A172 (cell line): Measurements from ENCODE around the gene TMPRSS13. TPM values are rescaled to one million over a fixed set of nuclear protein-coding genes. Genes with fewer than 3 reads are reported as not detected.
A peak's percentile ranks its signal among the peaks of the same experiment; 100 is the strongest.

Experiments
- DNase-seq: peaks from one replicate; pipeline ENCODE4 v3.0.0-alpha.2; 2015; ENCODE audit warnings: low spot score
- total RNA-seq: library from RNA; depleted of rRNA; stranded (reverse); fragments of >200 nt; shearing (Covaris generic); gene quantifications from 2 replicates; pipeline ENCODE4 v1.2.3, GENCODE V29; 2014

The TMPRSS13 gene
- total RNA-seq, 1 experiment from 2014 or later: not detected

DNA sequence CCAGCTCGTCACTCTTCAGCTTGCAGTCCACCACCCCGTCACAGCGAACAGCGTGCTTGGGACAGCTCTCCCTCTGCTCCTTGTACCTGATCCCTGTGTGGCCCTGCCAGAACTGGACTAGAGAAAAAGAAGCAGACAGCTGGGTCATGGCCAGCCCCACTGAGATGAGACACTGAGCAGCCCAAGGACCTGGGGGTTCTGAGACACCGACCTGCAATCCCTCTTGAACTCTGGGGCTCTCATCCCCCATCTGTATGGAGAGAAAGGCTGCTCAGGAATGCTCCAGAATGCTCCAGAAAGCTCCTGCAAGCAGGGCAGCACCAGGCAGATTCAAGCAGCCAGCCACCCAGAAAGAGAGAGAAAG is 14.8 kb downstream of the TMPRSS13 start:
- no peak for DNase-seq

- no peak for DNase-seq
These were observed 15.3 kb downstream of the TMPRSS13 start for GRCh38 chr11:117913736-117914397.

DNA sequence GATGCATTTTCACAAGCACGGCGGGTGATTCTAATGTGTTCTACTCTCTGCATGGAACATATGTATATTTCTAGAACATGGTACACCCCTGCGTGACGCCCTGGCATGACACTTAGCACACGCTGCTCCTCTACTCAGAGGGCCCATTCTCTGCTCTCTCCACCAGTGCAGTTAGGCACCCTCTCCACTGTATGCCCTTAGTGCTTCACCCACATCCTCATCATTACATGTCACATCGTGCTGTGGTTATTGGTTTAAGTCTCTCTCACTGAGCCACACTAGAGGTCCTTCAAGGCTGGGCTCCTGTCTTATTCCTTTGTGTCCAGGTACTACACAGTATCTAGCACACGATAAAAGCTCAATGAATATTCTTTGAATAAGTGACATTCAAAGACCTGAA is 16.7 kb downstream of the TMPRSS13 start:
- DNase-seq: no peak

GRCh38 chr11:117911694-117912093 is 17.5 kb downstream of the TMPRSS13 start:
- DNase-seq: no peak

DNA sequence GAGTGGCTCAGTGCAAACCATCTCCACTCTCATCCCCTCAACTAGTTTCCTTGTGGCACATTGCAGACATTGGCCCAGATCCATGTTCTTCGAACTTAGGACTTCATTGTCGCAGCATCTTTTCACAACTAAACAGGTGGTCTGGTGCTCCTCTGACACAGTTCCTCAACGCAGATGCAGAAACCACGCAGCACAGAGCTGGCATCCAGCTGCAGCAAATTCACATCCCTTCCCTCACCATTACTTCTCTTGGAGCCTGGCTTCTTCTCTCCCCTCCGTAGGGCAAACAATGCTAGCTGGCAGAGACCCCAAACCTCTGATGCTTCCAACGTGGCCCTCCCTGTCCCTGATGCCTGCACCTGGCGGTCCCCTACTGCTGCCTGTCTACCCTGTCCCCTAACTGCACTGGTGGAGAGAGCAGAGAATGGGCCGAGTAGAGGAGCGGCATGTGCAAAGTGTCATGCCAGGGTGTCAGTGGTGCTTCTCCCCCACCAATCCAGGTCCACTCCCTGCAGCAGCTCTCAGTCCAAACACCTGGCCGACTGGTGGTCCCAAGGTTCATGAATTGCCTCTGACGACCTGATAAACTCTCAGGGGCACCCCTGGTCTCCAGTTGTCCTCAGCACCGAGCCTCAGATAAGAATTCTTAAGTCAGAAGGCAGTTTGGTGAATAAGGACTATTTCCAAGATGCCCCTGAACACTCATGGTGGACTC is 18.1 kb downstream of the TMPRSS13 start:
- no peak for DNase-seq

- no peak for DNase-seq
These were observed 18.7 kb downstream of the TMPRSS13 start for GRCh38 chr11:117910525-117910924.

DNA sequence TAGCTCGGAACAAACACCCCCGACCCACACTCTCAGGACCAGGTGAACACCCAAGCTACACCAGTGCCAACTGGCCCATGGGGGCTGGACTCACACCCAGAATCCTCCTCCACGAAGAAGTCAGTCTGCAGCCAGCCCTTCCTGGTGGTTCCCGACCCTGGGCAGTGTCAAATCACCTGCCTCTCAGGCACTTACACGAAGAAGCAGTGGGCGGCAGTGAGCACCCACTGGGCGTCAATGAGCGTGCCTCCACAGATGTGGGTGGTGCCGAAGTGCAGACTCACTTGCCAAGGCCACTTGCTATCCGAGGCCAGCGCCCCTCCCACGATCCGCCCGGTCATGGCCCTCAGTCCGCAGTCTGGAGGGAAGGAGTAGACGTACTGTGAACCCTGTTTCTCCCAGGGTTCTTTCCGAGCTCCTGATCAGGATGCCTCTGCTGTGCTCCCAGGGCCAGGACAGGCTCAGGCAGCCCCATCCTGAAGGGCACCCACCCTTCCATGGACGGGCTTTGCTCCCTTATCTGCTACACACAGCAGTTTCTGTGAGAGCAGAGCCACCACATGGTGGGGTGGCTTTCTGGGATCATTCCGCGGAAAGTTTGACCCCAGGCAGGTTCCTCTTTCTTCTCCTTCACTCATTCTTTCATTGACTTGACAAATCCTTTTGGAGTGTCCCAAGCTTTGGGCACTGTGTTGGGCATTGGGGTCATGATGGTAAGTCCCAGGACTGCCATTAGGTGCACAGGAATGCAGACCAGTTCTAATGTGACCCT is 19.4 kb downstream of the TMPRSS13 start:
- DNase-seq: no peak

- DNase-seq: no peak
These were observed 20.1 kb downstream of the TMPRSS13 start for GRCh38 chr11:117908959-117909610.

GRCh38 chr11:117908109-117908895 is 20.9 kb downstream of the TMPRSS13 start:
- DNase-seq: no peak

DNA sequence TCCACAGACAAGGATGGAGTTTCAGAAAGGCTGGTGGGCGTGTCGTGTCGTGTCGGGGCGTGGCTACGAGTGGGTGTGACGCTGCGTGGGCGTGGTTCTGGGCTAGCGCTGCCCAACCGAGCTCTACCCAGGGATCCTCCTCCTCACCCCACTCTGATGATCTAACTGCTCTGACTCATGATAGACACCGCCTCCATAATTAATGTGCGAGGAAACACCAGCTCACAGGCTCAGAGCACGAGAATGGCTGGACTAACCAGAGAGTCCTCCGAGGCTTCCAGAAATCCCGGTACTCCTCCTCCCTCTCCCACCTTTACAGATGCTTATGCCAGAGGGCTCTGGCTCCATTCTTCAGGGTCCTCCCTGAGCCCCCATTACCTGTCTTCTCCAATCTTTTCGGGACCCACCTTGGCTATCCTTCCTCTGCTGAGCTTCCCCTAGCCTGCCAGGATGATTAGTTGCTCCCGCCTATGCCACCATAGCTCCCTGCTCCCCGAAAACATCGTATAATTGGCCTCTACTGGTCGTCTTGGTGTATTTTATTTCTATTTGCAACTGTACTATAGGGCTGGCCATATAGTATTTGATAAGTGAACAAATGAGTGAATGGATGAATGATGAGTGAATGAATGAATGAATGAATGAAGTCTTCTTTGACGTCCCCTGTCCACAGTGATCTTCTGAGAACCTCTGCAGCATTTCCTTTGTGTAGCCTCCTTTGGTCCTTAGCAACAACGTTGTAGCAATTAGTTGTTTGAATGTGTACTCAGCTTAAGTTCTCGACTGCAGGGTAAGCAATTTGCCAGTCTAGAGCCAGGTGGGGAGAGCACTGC is 21.7 kb downstream of the TMPRSS13 start:
- peak; percentile 93 for DNase-seq

DNA sequence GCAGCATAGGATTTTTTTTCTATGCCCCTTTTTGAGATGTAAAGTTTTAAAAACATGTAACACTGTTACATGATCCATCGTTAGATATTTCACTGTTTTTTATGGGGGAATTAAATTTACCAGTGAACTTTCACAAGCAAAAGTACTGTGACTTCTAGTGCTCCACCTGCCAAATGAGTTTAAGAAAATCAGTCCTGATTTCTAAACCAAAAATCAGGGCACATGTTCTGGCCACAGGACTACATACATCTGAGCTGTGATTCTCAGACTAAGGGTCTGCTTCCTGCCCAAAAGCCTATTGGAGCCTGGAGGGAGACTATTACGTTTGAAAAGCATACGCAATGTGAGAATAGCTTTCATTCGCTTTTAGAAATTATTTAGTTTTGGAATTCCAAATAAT is 22.5 kb downstream of the TMPRSS13 start:
- DNase-seq: no peak

DNA sequence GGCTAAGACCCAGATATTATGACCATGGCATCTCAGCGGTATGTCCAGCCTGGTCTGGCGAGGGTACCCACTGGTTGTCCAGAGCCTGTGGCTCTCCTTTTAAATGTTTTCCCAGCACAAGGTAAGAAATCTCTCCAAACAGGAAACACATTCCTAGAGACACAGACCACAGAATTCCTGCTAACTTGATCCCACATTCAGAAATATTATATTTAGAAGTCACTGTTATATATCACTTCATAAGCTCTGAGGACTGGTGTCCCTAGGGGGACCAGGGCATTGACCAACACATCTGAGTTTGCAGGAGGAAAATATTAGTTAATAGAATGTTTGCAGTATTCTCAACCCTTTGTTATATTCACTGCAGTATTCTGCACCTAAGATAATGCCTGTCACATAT is 23.1 kb downstream of the TMPRSS13 start:
- DNase-seq: peak; percentile 8

- no peak for DNase-seq
These were observed 23.7 kb downstream of the TMPRSS13 start for GRCh38 chr11:117905524-117905923.

DNA sequence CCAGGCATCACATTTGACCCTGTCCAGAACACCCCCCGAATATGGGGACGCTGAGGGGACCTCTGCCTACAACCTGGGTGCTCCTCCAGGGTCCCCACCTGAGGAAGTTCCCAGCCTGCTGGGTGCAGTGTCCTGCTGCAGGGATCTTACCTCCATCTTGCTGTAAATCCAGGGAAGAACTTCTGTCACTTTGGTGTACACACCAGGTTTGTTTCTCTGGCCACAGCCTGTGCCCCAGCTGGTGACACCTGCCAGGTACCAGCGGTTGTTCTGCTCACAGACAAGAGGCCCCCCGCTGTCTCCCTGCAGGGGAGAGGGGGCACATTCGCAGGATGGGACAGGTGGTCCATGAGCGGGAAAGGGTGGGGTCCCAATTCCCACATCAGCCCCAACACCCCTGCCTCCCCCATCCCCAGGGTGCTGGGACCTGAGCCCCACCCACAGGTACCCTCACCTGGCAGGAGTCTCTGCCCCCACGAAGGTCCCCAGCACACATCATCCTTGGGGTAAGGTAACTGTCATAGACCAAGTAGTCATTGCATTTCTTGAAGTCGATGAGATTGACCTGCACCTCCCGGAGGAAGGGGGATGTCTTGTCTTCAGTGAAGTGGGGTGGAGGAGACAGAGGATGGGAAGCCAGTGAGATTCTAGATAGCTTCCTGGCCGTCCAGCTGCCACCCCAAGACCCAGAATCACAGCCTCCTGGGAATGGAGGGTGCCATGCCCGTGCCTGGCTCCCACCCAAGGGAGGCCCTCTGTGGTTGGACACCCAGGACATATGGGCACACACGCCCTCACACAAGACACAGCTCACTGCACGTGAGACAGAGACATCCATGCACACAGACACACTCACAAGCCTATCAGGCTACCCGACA is 25.5 kb downstream of the TMPRSS13 start:
- no peak for DNase-seq

- DNase-seq: no peak
These were observed 27.0 kb downstream of the TMPRSS13 start for GRCh38 chr11:117902001-117902845.

DNA sequence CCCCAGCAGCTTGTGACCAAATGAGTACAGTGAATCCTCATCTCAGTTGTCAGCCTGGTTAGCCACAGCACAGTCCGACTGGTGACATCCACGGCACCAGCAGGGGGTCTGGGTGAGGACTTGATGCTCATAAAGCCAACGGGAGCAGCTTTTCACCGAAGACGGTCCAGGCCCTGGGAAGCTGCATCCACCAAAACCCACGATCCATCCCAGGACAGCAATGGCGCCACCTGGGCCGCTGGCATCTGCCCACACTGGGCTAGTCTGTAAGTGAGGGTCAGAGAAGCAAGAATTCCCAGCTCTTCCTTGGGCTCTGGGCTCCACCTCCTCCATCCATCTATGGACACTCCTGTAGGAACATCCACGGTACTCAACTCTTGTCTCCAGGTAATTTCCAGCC is 27.6 kb downstream of the TMPRSS13 start:
- DNase-seq: no peak

- no peak for DNase-seq
These were observed 28.3 kb downstream of the TMPRSS13 start for GRCh38 chr11:117900720-117901440.

- DNase-seq: no peak
These were observed 29.0 kb downstream of the TMPRSS13 start for GRCh38 chr11:117900121-117900648.
